Fibroblast of villous mesenchyme (primary cell): ENCODE results near the gene UBALD2. TPM values are rescaled to one million over a fixed set of nuclear protein-coding genes. Genes with fewer than 3 reads are reported as not detected.

Source experiments
- DNase-seq: peaks from one replicate; pipeline ENCODE4 v3.0.0-alpha.2; 2010; ENCODE audit warnings: low read depth
- H3K4me3 ChIP-seq: 2 replicates; pipeline ENCODE4 v1.5.1; 2011; ENCODE audit warnings: low read depth, mild to moderate bottlenecking, low read length
- CTCF ChIP-seq: IDR thresholded peaks from 2 replicates; pipeline ENCODE4 v1.5.1; 2012; ENCODE audit warnings: low read depth, mild to moderate bottlenecking, low read length; ENCODE audit not compliant: insufficient read depth
- total RNA-seq: library from RNA; depleted of rRNA; stranded (reverse); fragments of >200 nt; gene quantifications from 2 replicates; pipeline ENCODE4 v1.2.3, GENCODE V29; 2012

Gene UBALD2
- total RNA-seq, 1 donor = 5.6 TPM

DNA sequence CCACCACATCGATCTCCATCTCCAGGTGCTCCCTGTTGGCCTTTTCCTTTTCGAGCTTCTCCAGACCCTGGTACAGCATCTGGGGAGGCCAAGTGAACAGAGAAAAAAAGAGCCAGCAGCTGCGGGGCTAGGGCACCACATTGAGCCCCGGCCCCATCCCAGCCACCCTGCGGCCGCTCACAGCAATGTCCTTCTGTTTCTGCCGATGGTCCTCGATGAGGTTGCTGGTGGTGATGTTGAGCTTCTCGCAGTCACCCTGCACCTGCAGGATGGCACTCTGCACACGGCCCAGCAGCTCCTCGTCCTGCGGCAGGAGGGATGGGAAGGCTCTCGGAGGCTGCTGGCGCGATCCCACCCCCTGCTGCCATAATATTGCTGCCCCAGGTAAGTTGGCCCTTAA is 15.5 kb downstream of the UBALD2 start:
- DNase-seq = no peak
- no peak overlapping the region for H3K4me3 ChIP-seq
- TF ChIP-seq CTCF = no peak

GRCh38 chr17:76281573-76282371 is 16.6 kb downstream of the UBALD2 start:
- no peak for DNase-seq
- TF ChIP-seq CTCF = no peak
- H3K4me3 ChIP-seq = no peak overlapping the region

- no peak overlapping the region for H3K4me3 ChIP-seq
- DNase-seq = no peak
- no peak for TF ChIP-seq CTCF
Measured at GRCh38 chr17:76292567-76292966, 27.4 kb downstream of the UBALD2 start.

DNA sequence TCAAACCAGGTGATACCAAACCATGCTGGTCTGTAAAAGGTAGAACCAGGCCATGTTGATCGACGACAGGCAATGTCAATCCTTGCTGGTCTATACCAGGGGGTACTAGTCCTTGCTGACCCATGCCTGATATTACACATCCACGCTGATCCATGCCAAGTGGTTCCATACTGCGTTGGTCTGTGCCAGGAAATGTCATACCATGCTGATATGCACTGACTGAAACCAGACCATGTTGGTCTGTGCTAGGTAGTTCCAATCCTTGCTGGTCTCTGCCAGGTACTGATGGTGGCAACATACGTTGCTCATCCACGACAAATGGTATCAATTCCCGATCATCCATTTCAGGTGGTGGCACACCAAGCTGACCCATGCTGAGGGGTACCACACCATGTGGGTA is 28.0 kb downstream of the UBALD2 start:
- no peak for TF ChIP-seq CTCF
- no peak for DNase-seq

DNA sequence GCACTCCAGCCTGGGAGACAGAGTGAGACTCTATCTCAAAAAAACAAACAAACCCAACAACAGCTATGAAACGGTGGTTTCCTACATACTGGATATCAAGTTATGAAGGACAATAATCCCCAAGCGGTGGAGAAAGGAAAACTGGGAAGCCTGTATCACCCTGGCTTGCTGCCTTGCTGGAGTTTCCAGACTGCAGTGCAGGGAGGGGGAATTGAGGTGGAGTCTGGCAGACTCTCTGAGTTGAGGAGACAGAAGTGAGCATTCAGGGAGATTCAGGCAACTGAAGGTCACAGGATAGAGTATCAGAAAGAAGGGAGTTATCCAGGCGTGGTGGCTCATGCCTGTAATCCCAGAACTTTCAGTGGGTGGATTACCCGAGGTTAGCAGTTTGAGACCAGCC is 31.0 kb downstream of the UBALD2 start:
- TF ChIP-seq CTCF = no peak
- no peak for DNase-seq
- H3K4me3 ChIP-seq = no peak overlapping the region

More for the DNA sequence above, 28.0 kb downstream of the UBALD2 start:
- no peak overlapping the region for H3K4me3 ChIP-seq

DNA sequence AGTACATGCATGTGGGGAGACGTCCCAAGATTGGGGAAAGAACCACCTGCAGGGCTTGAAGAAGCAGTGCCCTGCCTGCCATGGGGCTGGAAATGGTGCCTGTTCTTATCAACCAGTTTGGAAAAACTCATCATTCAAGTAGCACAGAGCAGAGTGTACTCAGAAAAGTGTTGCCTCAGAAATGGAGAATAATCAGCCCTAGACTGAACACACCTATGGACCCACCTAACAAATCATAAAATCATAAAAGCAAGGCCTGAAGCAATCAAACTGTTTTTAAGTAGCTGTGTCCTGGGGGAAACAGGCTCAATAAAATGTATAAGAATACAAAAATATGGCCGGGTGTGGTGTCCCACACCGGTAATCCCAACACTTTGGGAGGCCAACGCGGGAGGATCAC is 31.7 kb downstream of the UBALD2 start:
- no peak overlapping the region for H3K4me3 ChIP-seq
- DNase-seq = no peak
- TF ChIP-seq CTCF = no peak

DNA sequence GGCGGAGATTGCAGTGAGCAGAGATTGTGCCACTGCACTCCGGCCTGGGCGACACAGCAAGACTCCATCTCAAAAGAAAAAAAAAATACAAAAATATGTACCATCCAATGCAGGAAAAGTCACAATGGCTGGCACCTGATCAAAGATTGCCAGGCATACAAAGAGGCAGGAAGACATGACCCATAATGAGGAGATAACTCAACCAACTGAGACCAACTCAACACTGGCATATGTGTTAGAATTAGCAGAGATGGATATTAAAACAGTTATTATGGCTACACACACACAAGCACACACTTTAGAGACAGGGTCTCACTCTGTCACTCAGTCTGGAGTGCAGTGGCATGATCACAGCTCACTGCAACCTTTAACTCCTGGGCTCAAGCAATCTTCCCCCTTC is 32.3 kb downstream of the UBALD2 start:
- no peak overlapping the region for H3K4me3 ChIP-seq
- no peak for DNase-seq
- no peak for TF ChIP-seq CTCF
